ENCODE results near the gene BCCIP.

BCCIP gene

DNA sequence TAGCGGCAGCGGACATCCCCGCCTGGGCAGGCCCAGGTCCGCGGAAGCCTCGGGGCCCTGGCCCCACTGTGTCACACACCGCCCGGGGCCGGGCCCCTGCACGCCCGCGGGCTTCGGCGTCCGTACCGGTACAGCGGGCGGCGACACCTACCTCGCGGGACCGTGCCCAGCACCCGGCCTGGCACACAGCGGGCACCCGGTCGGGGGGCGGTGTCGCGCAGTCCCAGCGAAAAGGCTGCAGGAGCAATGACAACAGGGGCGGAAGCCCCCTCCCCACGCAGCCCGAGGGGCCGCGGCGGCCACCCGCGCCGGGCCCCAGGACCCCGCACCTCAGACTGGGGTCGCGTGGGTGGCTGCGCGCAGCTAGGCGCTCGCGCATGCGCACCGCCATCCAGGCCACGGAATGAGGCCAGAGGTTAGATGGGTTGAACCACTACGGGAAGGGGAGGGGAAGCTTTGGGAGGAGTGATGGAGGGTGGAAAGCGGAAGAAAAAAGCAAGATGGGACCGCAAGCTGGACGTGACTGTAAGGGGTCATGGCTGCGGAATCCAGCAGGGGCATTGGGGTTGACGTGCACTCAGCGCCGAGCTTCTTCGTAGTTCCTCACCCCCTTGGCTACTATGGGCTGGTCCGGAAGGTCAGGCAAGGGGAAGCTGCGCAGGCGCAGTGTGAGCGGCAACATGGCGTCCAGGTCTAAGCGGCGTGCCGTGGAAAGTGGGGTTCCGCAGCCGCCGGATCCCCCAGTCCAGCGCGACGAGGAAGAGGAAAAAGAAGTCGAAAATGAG is at the start of gene BCCIP, which contains the start of gene UROS:
Gene BCCIP, plus strand, starts transcription at position 669 of the 785 bp plus-strand sequence. Its CDS starts 12 bp downstream, at position 681.
Gene UROS, minus strand, starts transcription at position 381 of the 785 bp plus-strand sequence. CDS start 6,759 bp downstream, outside the sequence.
- peak; percentile 88 for DNase-seq

DNA sequence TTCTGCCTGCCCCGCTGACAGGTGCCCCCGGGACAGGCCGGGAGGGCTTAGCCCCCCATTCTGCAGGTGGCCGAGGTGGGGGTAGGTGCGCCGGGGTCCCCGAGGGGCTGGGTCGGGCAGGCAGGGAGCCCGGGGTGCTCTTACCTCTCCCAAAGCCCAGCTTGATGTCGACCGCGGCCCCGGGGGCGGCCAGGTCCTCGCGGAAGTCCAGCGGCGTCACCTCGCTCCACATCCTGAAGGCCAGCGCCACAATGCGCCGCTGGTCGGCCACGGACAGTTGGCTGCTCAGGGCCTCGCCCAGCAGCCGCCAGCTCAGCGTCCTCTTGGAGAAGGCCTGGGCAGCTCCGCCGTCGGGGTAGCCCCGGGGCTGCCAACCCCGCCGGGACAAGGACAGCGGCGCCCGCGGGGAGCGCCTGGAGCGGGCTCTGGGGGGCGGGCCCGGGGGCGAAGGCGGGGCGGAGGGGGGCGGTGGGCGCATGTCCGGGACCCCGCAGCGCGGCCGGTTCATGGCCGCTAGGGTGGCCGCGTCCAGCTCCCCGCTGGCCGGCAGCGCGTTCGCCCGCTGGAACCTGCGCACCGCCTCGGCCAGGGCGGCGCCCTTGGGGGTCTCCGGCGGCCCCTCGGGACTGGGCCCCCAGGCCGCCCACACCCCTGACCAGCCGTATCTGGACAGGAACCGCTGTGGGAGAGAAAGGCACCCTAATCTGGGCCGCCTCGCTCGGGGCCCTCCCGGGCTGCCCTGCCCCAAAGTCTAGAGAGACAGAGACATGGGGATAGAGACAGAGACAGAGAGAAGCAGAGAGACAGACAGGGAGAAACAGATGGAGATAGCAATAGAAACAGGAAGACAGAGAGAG is 49.4 kb upstream of the BCCIP start:
- no peak for DNase-seq

DNA sequence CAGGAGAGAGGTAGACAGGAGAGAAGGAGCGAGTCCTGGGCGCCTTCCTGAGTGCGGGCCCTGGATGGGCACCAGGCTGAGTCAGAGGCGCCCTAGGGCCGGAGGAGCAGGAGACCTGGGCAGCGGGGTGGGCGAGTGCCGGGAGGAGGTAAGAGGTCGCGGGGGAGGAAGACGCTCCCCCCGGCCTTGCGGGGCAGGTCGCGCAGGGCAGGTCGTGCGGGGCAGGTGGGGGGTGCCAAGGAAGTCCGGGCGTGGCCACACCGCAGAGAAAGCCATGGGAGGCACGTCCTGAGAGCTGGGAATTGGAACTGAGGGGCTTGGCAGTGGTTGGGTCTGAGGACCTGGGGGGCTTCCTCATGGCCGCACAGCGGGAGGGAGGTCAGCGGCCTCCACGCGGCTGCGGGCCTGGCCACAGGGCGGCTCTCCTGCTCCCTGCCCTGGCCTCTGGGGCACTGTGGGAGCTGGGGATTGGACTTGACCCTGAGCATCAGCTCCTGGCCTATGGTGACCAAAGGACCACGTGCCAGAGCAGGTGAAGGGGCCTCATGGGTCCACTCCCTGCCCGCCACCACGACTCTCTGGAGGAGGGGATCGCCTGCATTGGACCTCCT is 48.7 kb upstream of the BCCIP start:
- no peak for DNase-seq

DNA sequence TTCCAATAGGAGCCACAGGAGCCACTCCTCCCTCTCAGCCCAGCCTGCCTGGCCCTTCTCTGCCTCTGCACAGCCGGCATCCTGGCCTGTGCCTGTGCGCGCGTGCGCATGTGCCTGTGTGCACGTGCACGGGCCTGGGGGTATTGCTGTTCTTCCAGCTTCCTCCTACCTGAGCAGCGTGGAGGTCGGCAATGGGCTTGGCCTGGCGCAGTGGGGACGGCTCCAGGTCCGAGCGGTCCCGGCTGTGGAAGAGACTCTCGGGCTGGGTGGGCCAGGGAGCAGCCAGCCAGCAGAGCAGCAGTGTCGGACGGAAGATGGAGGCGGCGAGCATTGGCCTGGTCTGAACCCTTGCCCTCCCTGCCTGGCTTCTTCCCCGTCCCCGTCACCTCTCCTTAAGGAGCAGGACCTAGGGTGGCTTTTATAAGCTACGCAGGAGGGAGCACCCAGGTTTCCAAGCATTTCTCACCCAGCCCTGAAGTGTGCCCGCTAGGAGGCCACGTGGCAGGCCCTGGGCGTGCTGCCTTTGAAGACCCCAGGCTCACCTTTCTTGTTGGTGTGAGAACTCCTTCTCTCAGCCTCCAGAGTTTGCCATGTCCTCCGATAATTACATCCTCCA is 47.7 kb upstream of the BCCIP start, which contains the start of gene MMP21:
Gene MMP21, minus strand, starts transcription at position 331 of the 616 bp plus-strand sequence. Its CDS starts 0 bp downstream, at position 331.
- no peak for DNase-seq

DNA sequence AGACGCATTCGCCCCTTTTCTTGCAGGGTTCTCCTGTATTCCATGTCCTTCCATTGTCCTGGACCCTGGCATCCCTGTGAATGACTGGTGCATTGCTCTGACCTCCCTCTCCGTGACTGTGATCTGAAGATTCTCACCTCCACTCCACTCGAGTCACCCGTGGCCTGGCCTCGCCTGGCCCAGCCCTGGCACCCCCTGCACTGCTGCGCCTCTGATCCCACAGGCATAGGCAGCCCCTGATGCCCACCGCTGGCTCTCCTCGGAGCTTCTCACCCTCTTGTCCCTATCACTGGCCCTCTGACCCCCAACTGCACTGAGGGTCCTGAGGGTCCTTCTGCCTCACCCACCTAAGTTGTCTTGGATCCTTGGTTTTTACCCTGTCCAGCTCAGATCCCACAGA is 45.5 kb upstream of the BCCIP start:
- no peak for DNase-seq

DNA sequence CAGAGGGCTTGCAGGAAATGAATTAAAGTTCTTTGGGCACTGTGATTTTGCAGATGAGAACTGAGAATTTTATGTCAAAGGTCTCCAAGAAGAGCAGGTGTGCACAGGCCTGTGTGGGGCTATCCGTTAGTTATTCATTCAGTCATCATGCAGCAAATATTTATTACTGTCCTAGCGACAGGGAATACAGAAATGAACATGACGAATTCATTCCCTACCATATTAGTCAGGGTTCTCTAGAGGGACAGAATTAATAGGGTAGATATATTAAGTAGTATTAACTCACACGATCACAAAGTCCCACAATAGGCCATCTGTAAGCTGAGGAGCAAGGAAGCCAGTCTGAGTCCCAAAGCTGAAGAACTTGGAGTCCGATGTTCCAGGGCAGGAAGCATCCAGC is 44.8 kb upstream of the BCCIP start:
- no peak for DNase-seq

DNA sequence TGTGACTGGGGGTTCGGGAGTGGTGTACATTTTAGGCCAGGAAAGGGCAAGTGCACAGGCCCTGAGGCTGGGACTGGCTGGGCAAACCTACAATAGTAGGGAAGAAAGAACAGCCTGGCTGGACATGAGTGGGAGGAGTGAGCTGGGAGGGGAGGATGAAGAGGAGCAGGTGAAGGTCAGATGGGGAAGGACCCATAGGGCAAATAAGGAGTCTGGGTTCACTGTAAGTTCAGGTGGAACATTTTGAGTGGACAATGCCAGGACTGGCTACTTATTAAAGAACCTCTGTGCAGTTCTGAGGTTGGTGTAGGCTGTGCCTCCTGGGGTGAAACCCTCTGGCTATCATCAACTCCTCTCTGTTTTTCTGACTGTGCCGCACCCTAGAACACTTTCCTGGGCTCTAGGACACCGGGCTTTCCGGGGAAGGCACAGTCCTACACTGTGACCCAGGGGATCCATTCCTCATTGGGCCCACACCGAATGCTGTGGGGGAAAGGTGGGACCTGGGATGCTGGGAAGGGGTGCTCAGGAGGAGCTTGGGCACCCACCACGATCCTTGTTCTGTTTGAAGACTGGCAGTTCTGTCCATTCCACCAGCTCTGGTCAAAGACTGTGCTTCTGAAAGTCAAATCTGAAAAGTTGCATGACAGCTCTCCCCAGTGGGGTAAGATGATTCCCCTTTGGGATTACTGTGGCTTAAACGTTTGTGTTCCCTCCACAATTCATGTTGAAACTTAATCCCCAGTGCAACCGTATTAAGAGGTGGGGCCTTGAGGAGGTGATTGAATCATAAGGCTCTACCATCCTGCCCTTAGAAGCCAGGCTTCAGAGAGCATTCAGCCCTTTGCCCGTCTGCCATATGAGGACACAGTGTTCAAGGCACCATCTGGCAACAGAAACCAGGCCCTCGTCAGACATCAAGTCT is 43.7 kb upstream of the BCCIP start:
- no peak for DNase-seq

DNA sequence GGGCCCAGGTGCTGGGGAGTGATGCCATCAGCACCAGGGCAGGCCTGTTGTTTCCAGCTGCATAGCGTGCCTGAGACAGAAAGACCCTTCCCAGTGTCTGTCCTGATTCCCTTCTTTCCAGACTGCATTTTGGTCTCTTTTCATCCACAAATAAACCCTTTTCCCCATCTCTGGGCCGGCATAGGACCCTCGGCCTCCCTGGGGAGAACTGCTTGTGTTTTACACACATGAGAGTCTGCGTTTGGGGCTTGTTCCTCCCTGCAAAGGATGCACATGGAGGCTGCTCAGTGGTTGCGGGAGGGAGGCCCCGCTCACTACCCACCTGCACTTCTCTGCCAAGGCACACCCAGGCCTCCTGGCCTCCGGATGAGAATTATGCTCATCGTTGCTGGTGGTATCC is 42.0 kb upstream of the BCCIP start:
- DNase-seq, result no peak

DNA sequence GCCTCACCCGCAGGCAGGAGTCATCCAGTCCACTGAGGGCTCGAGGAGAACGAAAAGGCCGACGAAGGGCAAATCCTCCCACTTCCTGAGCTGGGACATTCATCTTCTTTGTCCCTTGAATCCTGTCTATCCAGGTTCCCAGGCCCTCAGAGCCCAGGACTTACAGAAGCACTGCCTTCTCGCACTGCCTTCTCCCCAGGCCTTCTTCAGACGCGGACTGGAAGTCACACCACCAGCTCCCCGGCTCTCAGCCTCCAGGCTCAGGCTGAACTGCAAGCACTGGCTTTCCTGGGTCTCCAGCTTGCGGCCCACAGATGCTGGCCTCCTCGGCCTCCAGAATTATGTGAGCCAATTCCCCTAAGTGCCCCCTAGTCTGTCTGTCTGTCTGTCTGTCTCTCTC is 41.3 kb upstream of the BCCIP start:
- no peak for DNase-seq

DNA sequence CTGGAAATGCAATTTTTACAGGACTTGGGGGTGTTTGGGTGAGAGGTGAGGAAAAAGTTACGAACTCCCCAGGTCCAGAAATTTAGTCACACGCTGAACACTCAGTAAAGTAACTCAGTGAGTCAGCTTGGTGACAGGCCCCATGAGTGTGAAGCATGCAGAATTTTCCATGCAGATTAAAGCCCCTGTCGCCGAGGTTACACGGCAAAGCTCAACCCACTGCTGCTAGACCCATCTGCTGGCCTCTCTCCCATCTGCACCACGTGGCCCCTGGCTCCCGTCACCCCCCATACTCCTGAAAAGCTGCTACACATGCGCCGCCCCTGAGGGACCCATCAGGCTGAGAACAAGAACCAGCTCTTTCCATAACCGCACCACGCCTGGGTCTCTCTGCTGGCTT is 40.7 kb upstream of the BCCIP start:
- no peak for DNase-seq

DNA sequence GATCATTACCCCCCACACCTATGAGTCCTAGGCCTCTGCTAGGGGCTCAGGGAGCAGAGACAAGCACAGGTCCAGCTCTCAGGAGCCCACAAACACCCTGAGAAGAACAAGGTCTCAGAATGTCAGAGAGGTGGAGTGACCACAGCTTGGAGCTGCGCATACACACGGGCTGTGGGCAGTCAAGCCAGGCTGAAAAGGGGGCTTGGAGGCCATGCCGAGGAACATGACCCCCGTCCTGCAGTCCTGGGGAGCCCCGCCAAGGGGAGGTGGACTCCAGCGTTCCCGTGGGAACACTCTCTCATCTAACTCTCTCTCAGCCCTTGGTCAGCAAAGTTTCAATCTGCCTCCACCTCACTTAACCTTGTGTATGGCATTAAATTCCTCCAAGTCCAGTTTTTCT is 39.9 kb upstream of the BCCIP start:
- no peak for DNase-seq

DNA sequence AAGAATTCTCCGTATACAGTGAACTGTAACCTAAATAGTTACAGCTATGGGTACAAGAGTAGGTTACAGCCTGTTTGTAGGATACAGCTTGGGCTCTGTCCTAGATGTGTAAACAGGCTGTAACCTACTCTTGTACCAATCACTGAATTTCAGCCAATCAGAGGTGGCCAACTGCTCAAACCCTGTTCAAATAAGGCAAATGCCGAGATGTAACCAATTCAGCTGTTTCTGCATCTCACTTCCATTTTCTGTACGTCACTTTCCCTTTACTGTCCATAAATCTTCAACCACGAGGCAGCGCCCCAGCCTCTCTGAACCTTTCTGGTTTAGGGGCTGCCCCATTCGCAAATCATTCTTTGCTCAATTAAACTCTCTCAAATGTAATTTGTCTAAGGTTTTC is 39.4 kb upstream of the BCCIP start:
- no peak for DNase-seq

DNA sequence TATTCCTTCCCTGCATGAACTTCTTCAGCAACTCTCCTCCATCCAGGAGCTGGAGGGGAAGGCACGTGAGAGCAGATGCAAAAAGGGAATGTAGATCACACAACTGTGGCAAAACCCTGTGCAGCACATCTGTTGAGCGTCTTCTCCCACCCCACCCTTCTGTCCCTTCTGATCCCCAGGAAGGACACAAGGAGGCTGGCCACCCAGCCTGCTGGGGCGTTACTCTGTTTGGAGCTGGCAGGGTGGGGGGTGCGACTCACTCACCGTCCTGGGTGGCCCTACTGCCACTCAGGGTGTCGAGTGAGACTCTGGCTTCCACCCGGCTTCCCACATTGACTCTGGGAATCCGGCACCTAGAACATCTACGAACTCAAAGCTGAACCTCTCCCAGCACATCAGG is 37.6 kb upstream of the BCCIP start:
- DNase-seq, result no peak

DNA sequence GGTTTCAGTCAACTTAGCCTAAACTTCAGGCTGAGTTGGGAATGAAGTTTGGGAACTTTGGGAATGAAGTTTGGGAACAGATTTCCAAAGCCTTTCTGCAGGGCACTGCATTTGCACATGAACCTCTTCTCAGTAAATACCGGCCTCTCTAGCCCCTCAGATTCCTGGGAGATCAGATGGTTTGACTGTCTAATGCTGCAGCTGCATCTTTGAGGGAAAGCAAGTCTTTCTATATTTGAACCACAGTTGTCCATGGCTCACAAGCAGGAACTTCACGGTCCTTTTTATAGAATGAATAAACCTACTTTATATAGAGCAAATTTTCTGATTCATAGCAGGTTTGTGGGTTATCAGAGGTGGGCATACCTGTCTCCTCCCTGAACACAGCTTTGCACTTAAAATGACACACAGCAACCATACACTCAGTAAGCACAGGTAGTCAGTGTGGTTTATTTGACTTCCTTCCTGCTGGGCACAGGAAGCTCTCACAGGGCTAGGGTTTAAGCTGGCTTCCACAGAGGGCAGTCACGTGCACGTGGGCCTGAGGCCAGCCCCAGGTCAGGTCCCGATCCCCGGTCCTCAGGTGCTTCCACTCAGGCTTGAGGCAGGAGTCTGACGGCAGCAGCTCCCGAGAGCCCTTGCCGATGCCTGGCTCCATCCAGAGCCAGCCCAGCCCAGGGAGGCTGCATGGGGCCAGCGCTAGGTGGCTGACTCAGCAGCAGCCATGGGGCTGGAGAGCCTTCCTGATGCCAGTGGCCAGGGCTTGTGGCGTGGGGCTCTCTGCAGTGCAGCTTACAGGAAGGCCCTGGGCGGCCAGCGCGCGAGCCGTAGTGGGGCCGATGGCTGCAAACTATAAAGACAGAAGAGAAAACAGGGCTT is 35.0 kb upstream of the BCCIP start:
- DNase-seq, result peak; percentile 2

DNA sequence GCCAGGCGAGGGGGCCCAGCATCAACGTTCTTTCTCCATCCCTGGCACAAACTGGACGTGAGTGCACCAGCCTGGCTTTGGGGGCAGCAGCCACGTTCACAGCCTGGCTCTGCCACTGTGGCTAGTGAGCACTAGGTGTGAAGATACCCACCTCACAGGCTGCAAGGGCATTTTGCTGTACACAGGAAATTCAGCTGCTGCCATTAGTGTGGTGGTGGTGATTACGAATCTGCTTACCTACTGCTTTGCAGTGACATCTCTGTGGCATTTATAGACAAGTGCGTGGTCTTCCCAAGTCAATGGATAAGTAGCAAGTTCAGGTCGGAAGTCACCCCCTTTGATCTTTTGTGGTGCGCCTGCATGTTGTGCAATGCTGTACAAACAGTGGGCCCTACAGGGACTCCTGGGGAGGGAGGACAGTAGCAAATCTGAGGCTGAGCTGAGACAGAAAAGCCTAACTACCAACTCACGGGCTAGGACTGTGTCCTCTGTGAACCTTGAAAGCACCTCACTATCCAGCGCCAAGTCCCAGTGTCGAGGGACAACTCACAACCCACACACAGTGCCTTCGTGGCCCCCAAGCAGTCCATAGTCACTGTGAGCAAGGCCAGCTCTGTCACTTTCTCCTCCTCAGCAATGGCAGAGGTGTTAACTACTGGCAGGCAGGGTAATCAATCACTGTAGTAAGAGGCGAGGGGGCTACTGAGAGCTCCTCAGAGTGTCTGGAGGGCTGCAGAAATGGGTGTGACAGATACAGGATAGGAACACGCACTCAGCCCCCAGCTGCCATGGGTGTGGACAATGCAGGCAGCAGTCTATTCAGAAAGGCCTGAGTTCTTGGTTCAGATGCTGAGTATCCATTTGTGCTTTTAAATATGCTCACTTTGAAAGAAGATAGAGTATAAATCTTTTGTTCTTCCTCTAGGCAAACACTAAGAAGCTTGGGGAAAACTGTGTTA is 30.7 kb upstream of the BCCIP start:
- no peak for DNase-seq

DNA sequence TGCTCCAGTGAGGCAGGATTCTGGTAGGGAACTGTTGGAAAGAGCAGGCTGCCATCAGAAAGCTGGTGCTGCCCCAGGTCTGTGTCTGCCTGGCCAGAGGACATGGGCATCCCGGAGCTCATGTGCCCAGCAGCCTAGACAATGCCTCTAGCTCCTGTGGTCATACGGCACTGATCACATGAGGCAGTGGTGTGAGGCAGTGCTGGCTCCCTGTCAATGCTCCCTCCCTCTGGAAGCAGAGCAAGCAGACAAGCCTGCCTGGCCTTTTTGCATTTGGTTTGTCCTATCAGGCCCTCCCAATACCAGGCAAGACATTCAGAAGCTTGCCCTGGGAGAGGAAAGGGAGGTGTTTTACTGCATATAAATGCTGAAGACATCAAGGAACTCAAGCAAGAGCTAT is 28.2 kb upstream of the BCCIP start:
- no peak for DNase-seq

DNA sequence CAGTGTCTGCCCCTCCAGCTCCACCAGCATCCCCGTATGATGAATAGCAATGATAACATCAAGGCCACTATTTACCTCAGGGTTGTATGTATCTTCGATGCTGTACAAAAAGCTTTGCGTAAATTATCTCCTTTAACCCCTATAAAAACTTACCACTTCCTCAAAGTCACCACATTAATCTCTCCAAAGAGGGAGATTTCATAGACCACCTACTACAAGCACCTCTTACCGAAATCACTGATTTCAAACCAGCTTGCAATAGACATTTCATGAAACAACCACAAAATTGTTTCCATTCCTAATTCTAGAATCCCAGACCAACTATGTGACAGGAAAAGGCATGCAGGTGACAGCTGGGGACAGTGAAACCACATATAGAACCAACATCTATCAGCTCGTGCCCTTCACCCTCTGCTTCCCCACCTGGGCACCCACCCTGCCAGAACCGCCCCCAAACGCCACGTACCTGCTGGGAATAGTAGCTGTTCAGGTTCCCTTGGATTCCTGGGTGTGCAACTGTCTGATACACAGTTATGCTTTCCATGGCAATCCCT is 27.6 kb upstream of the BCCIP start:
- no peak for DNase-seq

DNA sequence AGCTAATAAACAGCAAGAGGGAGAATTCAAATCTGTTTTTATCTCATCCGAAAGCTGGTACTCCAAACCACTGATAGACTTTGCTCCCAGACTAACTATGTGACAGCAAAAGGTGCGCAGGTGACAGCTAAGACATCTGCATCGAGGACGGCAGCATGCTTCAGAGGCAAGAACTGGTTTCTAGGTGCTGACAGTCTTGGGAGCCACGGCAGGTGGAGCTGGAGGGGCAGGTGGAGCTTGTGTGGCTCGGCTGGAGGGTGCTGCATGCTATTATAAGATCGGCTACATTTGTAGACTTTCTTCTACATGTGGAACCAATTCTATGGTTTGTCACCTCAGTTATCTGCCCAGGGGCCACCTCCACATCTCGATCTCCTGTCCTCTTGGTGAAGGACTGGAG is 25.9 kb upstream of the BCCIP start:
- no peak for DNase-seq

DNA sequence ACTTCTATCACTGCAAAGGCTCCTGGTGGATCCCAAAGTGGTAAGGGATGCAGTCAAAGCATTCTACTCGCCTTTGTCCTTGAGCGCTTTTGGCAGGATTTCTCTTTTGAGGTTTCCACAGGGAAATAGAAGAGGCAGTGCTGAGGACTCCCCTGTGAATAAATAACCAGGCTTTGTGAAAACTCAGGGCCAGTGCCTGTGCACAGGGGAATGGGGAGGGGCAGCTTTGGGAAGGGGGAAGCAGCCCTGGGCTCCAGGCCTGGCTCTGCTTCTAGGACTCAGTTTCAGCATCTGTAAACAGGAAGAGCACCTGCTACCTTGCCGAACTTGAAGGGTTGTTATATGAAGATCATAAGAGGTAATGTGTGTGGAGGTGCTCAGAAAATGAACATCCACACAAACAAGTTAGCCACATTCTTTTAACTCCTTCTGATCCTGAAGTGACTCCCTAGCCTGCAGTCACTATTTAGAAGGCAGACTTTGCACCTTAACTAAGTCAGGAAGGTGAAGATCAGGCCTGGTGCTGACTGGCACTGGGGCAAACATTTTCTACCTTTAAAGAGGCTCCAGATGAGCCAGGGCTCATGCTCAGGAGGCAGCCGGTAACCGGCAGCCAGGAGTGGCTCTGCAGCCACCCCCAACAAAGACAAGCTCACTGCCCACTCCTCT is 25.2 kb upstream of the BCCIP start:
- DNase-seq, result no peak
